ENCODE results near the gene CTNNA2. TPM values are rescaled to one million over a fixed set of nuclear protein-coding genes. Genes with fewer than 3 reads are reported as not detected.
"Not testable (repeated sequence)": the region's sequence is repeated elsewhere in the genome, so short reads cannot be mapped to it uniquely, and the experiment has no call there.

CTNNA2 gene
- total RNA-seq, 2 donors from 2014 or later: not detected

GRCh38 chr2:80012061-80012460 lies 499.2 kb downstream of the CTNNA2 start:
- Mint-ChIP-seq H3K9me3 (peaks cover 11% of the 10 kb centered on the region), H3K36me3 (ENCODE audit: low read depth) (no peaks in the 10 kb centered on the region), H3K27ac (no peak overlapping the region), H3K4me3 (no peak overlapping the region), H3K27me3 (no peaks in the 10 kb centered on the region), H3K4me1 (no peaks in the 10 kb centered on the region)
- ATAC-seq (replicated peaks): no peak

GRCh38 chr2:80014637-80015036 lies 501.8 kb downstream of the CTNNA2 start:
- H3K36me3 Mint-ChIP-seq (ENCODE audit: low read depth): no peaks in the 10 kb centered on the region
- no peaks in the 10 kb centered on the region for H3K27me3 Mint-ChIP-seq
- H3K27ac Mint-ChIP-seq: no peak overlapping the region
- H3K9me3 Mint-ChIP-seq: peaks cover 4% of the 10 kb centered on the region
- no peaks in the 10 kb centered on the region for H3K4me1 Mint-ChIP-seq
- no peak for ATAC-seq (replicated peaks)
- no peak overlapping the region for H3K4me3 Mint-ChIP-seq

- H3K27me3 Mint-ChIP-seq: no peaks in the 10 kb centered on the region
- no peak overlapping the region for H3K4me3 Mint-ChIP-seq
- no peak overlapping the region for H3K27ac Mint-ChIP-seq
- no peak for ATAC-seq (replicated peaks)
- H3K4me1 Mint-ChIP-seq: no peaks in the 10 kb centered on the region
- H3K9me3 Mint-ChIP-seq: peaks cover 4% of the 10 kb centered on the region
- no peaks in the 10 kb centered on the region for H3K36me3 Mint-ChIP-seq (ENCODE audit: low read depth)
These were observed 503.3 kb downstream of the CTNNA2 start for GRCh38 chr2:80016171-80016570.

GRCh38 chr2:80019571-80020460 lies 507.0 kb downstream of the CTNNA2 start:
- H3K27me3 Mint-ChIP-seq: no peaks in the 10 kb centered on the region
- H3K9me3 Mint-ChIP-seq: no peaks in the 10 kb centered on the region
- no peaks in the 10 kb centered on the region for H3K4me1 Mint-ChIP-seq
- H3K27ac Mint-ChIP-seq: no peak overlapping the region
- no peak overlapping the region for H3K4me3 Mint-ChIP-seq
- ATAC-seq (replicated peaks): no peak
- no peaks in the 10 kb centered on the region for H3K36me3 Mint-ChIP-seq (ENCODE audit: low read depth)

- Mint-ChIP-seq H3K27me3 (no peaks in the 10 kb centered on the region), H3K36me3 (ENCODE audit: low read depth) (no peaks in the 10 kb centered on the region), H3K27ac (no peak overlapping the region), H3K9me3 (no peaks in the 10 kb centered on the region), H3K4me1 (no peaks in the 10 kb centered on the region), H3K4me3 (no peak overlapping the region)
- ATAC-seq (replicated peaks): no peak
These were observed 509.2 kb downstream of the CTNNA2 start for GRCh38 chr2:80022018-80022417.

GRCh38 chr2:80026040-80026729 lies 513.3 kb downstream of the CTNNA2 start:
- Mint-ChIP-seq H3K4me1 (no peaks in the 10 kb centered on the region), H3K36me3 (ENCODE audit: low read depth) (no peaks in the 10 kb centered on the region), H3K27me3 (no peaks in the 10 kb centered on the region), H3K4me3 (no peak overlapping the region), H3K27ac (no peak overlapping the region), H3K9me3 (peaks cover 6% of the 10 kb centered on the region)
- ATAC-seq (replicated peaks): no peak

- Mint-ChIP-seq H3K27ac (no peak overlapping the region), H3K4me3 (no peak overlapping the region), H3K36me3 (ENCODE audit: low read depth) (no peaks in the 10 kb centered on the region), H3K4me1 (no peaks in the 10 kb centered on the region), H3K27me3 (no peaks in the 10 kb centered on the region), H3K9me3 (peaks cover 11% of the 10 kb centered on the region)
- ATAC-seq (replicated peaks): no peak
These were observed 515.2 kb downstream of the CTNNA2 start for GRCh38 chr2:80028051-80028450.

GRCh38 chr2:80028584-80028983 lies 515.7 kb downstream of the CTNNA2 start:
- H3K4me1 Mint-ChIP-seq: no peaks in the 10 kb centered on the region
- H3K9me3 Mint-ChIP-seq: peaks cover 11% of the 10 kb centered on the region
- H3K4me3 Mint-ChIP-seq: no peak overlapping the region
- no peak for ATAC-seq (replicated peaks)
- H3K36me3 Mint-ChIP-seq (ENCODE audit: low read depth): no peaks in the 10 kb centered on the region
- H3K27ac Mint-ChIP-seq: no peak overlapping the region
- H3K27me3 Mint-ChIP-seq: no peaks in the 10 kb centered on the region

GRCh38 chr2:80030135-80030534 lies 517.3 kb downstream of the CTNNA2 start:
- H3K36me3 Mint-ChIP-seq (ENCODE audit: low read depth): no peaks in the 10 kb centered on the region
- ATAC-seq (replicated peaks): no peak
- no peak overlapping the region for H3K27ac Mint-ChIP-seq
- H3K4me3 Mint-ChIP-seq: no peak overlapping the region
- H3K4me1 Mint-ChIP-seq: no peaks in the 10 kb centered on the region
- peaks cover 11% of the 10 kb centered on the region for H3K9me3 Mint-ChIP-seq
- no peaks in the 10 kb centered on the region for H3K27me3 Mint-ChIP-seq

GRCh38 chr2:80032684-80033083 lies 519.8 kb downstream of the CTNNA2 start:
- not testable (repeated sequence) for H3K27me3 Mint-ChIP-seq; H3K27ac Mint-ChIP-seq; H3K36me3 Mint-ChIP-seq (ENCODE audit: low read depth); H3K4me3 Mint-ChIP-seq; H3K4me1 Mint-ChIP-seq; ATAC-seq (replicated peaks)
- H3K9me3 Mint-ChIP-seq: peaks cover 19% of the 10 kb centered on the region

GRCh38 chr2:80035749-80036285 lies 523.0 kb downstream of the CTNNA2 start:
- no peaks in the 10 kb centered on the region for H3K27me3 Mint-ChIP-seq
- no peak overlapping the region for H3K4me3 Mint-ChIP-seq
- no peaks in the 10 kb centered on the region for H3K36me3 Mint-ChIP-seq (ENCODE audit: low read depth)
- peaks cover 19% of the 10 kb centered on the region for H3K9me3 Mint-ChIP-seq
- ATAC-seq (replicated peaks): no peak
- H3K27ac Mint-ChIP-seq: no peak overlapping the region
- no peaks in the 10 kb centered on the region for H3K4me1 Mint-ChIP-seq

GRCh38 chr2:80037310-80037709 lies 524.5 kb downstream of the CTNNA2 start:
- no peaks in the 10 kb centered on the region for H3K4me1 Mint-ChIP-seq
- H3K4me3 Mint-ChIP-seq: no peak overlapping the region
- no peak overlapping the region for H3K27ac Mint-ChIP-seq
- no peak for ATAC-seq (replicated peaks)
- H3K36me3 Mint-ChIP-seq (ENCODE audit: low read depth): no peaks in the 10 kb centered on the region
- no peaks in the 10 kb centered on the region for H3K27me3 Mint-ChIP-seq
- H3K9me3 Mint-ChIP-seq: peaks cover 11% of the 10 kb centered on the region

- no peak for ATAC-seq (replicated peaks)
- H3K27me3 Mint-ChIP-seq: no peaks in the 10 kb centered on the region
- no peak overlapping the region for H3K4me3 Mint-ChIP-seq
- peaks cover 11% of the 10 kb centered on the region for H3K9me3 Mint-ChIP-seq
- H3K27ac Mint-ChIP-seq: no peak overlapping the region
- no peaks in the 10 kb centered on the region for H3K4me1 Mint-ChIP-seq
- no peaks in the 10 kb centered on the region for H3K36me3 Mint-ChIP-seq (ENCODE audit: low read depth)
These were observed 527.4 kb downstream of the CTNNA2 start for GRCh38 chr2:80040226-80040625.

- H3K4me3 Mint-ChIP-seq: no peak overlapping the region
- H3K27ac Mint-ChIP-seq: no peak overlapping the region
- no peaks in the 10 kb centered on the region for H3K4me1 Mint-ChIP-seq
- H3K36me3 Mint-ChIP-seq (ENCODE audit: low read depth): no peaks in the 10 kb centered on the region
- no peak for ATAC-seq (replicated peaks)
- H3K27me3 Mint-ChIP-seq: no peaks in the 10 kb centered on the region
- peaks cover 3% of the 10 kb centered on the region for H3K9me3 Mint-ChIP-seq
These were observed 529.8 kb downstream of the CTNNA2 start for GRCh38 chr2:80042635-80043034.

- H3K27me3 Mint-ChIP-seq: no peaks in the 10 kb centered on the region
- H3K9me3 Mint-ChIP-seq: peaks cover 10% of the 10 kb centered on the region
- no peaks in the 10 kb centered on the region for H3K4me1 Mint-ChIP-seq
- H3K27ac Mint-ChIP-seq: no peak overlapping the region
- H3K4me3 Mint-ChIP-seq: no peak overlapping the region
- no peaks in the 10 kb centered on the region for H3K36me3 Mint-ChIP-seq (ENCODE audit: low read depth)
- no peak for ATAC-seq (replicated peaks)
These were observed 535.4 kb downstream of the CTNNA2 start for GRCh38 chr2:80048296-80048695.

Measured in activated T-helper 17 cell treated with anti-CD3 and anti-CD28 coated beads, Interleukin-2, amount 50 U/mL, for 72 hours (primary cell).